Smooth muscle cell (in vitro differentiated cells): Measurements from ENCODE around the gene ZNF584. TPM values are rescaled to one million over a fixed set of nuclear protein-coding genes. Genes with fewer than 3 reads are reported as not detected.
A peak's percentile ranks its signal among the peaks of the same experiment; 100 is the strongest.

Experiments
- DNase-seq: peaks from one replicate; lab custom pipeline; 2025; ENCODE audit not compliant: unreplicated experiment; lab: John Stamatoyannopoulos, UW
- H2AFZ ChIP-seq: fragments of 200-600 bp; sonication (generic); 2 replicates; pipeline ENCODE4 v1.6.0; 2016; ENCODE audit warnings: antibody characterized with exemption, low read depth, mild to moderate bottlenecking
- H3F3A ChIP-seq: fragments of 200-600 bp; sonication (generic); 2 replicates; pipeline ENCODE4 v1.6.0; 2017; ENCODE audit warnings: antibody characterized with exemption, low read depth
- H3K27ac ChIP-seq: fragments of 200-600 bp; sonication (generic); 2 replicates; pipeline ENCODE4 v1.5.1; 2016; ENCODE audit warnings: low read depth, mild to moderate bottlenecking
- H3K27me3 ChIP-seq: fragments of 200-600 bp; sonication (generic); 2 replicates; pipeline ENCODE4 v1.6.1; 2016; ENCODE audit warnings: low read depth, mild to moderate bottlenecking
- H3K36me3 ChIP-seq: fragments of 200-600 bp; sonication (generic); 2 replicates; pipeline ENCODE4 v1.5.1; 2016; ENCODE audit warnings: low read depth
- H3K4me1 ChIP-seq: fragments of 200-600 bp; sonication (generic); 2 replicates; pipeline ENCODE4 v1.5.1; 2016; ENCODE audit warnings: low read depth
- H3K4me2 ChIP-seq: fragments of 200-600 bp; sonication (generic); 2 replicates; pipeline ENCODE4 v1.6.0; 2016; ENCODE audit warnings: mild to moderate bottlenecking
- H3K4me3 ChIP-seq: fragments of 200-600 bp; sonication (generic); 2 replicates; pipeline ENCODE4 v1.5.1; 2016; ENCODE audit warnings: mild to moderate bottlenecking
- H3K79me2 ChIP-seq: fragments of 200-600 bp; sonication (generic); 2 replicates; pipeline ENCODE4 v1.6.0; 2016; ENCODE audit warnings: low read depth, mild to moderate bottlenecking
- H3K9ac ChIP-seq: fragments of 200-600 bp; sonication (generic); 2 replicates; pipeline ENCODE4 v1.6.0; 2016; ENCODE audit warnings: low read depth
- H3K9me3 ChIP-seq: fragments of 200-600 bp; sonication (generic); replicated peaks from 2 replicates; pipeline ENCODE4 v1.5.1; 2016; ENCODE audit warnings: low read depth
- H4K20me1 ChIP-seq: fragments of 200-600 bp; sonication (generic); 2 replicates; pipeline ENCODE4 v1.6.0; 2016; ENCODE audit warnings: low read depth
- WGBS: methylation state at CpG from one replicate; pipeline ENCODE4 v1.1.7; 2016; ENCODE audit warnings: low lambda C conversion rate; 5-methylcytosine and 5-hydroxymethylcytosine counted together
- polyA plus RNA-seq: library from polyadenylated mRNA; unstranded; fragments of >200 nt; fragmentation: Nextera tagmentation; extraction: Ambion mirVana; gene quantifications from 2 replicates; pipeline ENCODE4 v1.2.1, GENCODE V29; 2016
- total RNA-seq: library from RNA; depleted of rRNA; stranded (reverse); fragments of >200 nt; gene quantifications from 2 replicates; pipeline ENCODE4 v1.2.3, GENCODE V29; 2014
- TF ChIP-seq, protein P1 (sequence below): fragments of 200-600 bp; sonication (generic); IDR thresholded peaks from 2 replicates; pipeline ENCODE4 v1.5.1; 2017; ENCODE audit warnings: borderline replicate concordance, mild to moderate bottlenecking, antibody characterized with exemption; ENCODE audit not compliant: insufficient read depth, poor library complexity, severe bottlenecking

Gene ZNF584
- total and polyA plus RNA-seq, 2 experiments from 2014 or later, result 5.0 to 12.7 TPM

DNA sequence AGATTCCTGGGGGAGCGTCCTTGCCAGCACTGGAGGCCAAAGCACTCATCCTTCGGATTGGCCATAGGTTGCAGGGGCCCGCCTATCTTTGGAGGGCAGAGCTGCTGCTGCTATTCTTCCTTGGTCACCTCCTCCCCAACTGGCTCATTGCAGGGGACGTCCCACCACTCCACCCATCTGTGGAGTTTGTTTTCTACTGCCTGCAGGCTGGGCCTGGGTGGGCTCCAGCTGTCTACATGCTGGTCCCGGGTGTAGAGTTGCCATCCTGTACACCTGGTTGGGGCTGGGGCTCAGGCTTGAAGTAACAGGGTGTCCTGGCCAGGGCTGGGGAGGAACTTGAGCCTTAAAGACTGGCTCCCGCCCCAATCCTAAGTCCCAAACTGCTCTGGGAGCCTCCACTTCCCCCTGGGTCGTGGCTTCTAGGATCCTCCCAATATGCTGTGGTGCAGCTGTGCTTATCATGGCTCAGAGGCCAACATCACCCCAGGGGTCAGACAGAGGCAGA is 10.9 kb upstream of the ZNF584 start:
- Histone ChIP-seq H3K79me2 (peaks cover 6% of the 10 kb centered on the region), H3K9ac (no peak overlapping the region), H3K27ac (no peak overlapping the region), H3F3A (peaks cover 4% of the 10 kb centered on the region), H3K4me1 (peaks cover 13% of the 10 kb centered on the region), H3K4me2 (no peak overlapping the region), H3K27me3 (no peaks in the 10 kb centered on the region), H3K9me3 (no peaks in the 10 kb centered on the region), H4K20me1 (peaks cover 25% of the 10 kb centered on the region), H3K4me3 (no peak overlapping the region), H2AFZ (no peak overlapping the region), H3K36me3 (no peaks in the 10 kb centered on the region)
- no peak for DNase-seq
- TF ChIP-seq, protein P1, sequence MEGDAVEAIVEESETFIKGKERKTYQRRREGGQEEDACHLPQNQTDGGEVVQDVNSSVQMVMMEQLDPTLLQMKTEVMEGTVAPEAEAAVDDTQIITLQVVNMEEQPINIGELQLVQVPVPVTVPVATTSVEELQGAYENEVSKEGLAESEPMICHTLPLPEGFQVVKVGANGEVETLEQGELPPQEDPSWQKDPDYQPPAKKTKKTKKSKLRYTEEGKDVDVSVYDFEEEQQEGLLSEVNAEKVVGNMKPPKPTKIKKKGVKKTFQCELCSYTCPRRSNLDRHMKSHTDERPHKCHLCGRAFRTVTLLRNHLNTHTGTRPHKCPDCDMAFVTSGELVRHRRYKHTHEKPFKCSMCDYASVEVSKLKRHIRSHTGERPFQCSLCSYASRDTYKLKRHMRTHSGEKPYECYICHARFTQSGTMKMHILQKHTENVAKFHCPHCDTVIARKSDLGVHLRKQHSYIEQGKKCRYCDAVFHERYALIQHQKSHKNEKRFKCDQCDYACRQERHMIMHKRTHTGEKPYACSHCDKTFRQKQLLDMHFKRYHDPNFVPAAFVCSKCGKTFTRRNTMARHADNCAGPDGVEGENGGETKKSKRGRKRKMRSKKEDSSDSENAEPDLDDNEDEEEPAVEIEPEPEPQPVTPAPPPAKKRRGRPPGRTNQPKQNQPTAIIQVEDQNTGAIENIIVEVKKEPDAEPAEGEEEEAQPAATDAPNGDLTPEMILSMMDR, result no peak
- WGBS, result 79% methylated on average over 7 of the region's 7 CpGs

DNA sequence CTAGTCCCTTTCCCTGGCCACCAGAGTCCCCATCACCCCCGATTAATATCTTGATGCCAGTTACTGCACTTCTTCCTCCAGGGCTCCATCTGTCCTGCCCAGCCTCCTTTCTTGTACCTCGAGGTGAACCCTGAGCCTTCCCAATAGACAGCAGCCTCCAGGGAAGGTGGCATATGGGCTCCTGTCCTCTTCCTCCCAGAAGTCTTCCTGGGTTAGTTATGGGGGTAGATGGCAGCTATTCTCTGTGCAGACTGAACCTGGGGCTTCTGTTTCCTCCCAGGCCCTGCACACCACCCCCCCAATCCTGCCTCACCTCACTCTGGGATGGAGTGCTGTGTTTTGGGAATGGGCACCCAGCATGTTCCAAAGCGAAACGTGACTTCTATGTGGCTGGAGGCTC is 10.4 kb upstream of the ZNF584 start:
- WGBS, result 97% methylated on average over 4 of the region's 4 CpGs
- Histone ChIP-seq H3K9ac (no peak overlapping the region), H3K27ac (no peak overlapping the region)

DNA sequence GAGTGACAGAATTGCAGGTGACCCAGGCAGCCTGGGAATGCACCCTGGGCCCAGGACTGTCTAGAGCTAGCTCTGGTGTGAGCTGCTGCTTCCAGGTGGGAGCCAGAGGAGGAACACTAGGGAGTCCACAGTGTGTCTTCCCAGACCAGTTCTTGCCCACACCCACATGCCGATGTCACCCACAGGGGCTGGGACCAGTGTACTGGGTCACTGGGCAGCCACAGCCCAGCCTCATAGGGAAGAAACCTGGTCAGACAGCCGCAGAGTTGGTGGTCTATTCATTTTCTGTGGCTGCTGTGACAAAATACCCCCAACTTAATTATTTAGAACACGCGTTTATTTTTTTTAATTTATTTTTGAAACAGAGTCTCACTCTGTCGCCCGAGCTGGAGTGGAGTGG is 9.9 kb upstream of the ZNF584 start:
- Histone ChIP-seq H3K27ac (no peak overlapping the region), H3K4me2 (no peak overlapping the region), H2AFZ (no peak overlapping the region), H3K9me3 (no peaks in the 10 kb centered on the region), H3K9ac (no peak overlapping the region), H3K4me3 (no peak overlapping the region), H3F3A (no peaks in the 10 kb centered on the region), H3K79me2 (peaks cover 6% of the 10 kb centered on the region), H3K4me1 (peaks cover 13% of the 10 kb centered on the region), H4K20me1 (peaks cover 15% of the 10 kb centered on the region), H3K36me3 (no peaks in the 10 kb centered on the region), H3K27me3 (no peaks in the 10 kb centered on the region)
- WGBS, result 94% methylated on average over 6 of the region's 6 CpGs
- DNase-seq, result no peak
- TF ChIP-seq, protein P1, result no peak

More for the DNA sequence above, 10.4 kb upstream of the ZNF584 start:
- Histone ChIP-seq H3K4me1 (peaks cover 13% of the 10 kb centered on the region), H3K36me3 (no peaks in the 10 kb centered on the region), H2AFZ (no peak overlapping the region), H4K20me1 (peaks cover 19% of the 10 kb centered on the region), H3F3A (no peaks in the 10 kb centered on the region), H3K27me3 (no peaks in the 10 kb centered on the region), H3K4me3 (no peak overlapping the region), H3K79me2 (peaks cover 6% of the 10 kb centered on the region), H3K9me3 (no peaks in the 10 kb centered on the region), H3K4me2 (no peak overlapping the region)
- no peak for DNase-seq
- TF ChIP-seq, protein P1, result no peak

DNA sequence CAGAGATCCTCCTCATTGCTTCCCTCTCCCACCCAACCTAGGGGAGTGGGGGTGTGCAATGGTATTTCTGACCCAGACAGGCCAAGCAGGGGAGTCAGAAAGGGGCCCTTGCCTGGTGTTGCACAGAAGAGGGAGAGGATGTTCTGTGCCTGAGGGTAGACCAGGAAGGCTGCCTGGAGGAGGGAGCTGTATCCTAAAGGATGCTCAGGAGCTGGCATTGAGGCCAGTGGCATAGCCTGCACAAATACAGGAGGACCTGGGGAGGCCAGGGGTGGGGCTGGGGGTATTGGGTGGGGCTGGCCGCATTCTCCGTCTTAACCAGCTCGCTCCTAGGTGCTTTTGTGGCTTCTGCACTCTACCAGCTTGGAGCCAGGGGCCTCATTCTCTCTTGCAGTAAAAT is 8.5 kb upstream of the ZNF584 start:
- Histone ChIP-seq H3F3A (no peaks in the 10 kb centered on the region), H2AFZ (no peak overlapping the region), H3K27me3 (no peaks in the 10 kb centered on the region), H4K20me1 (peaks cover 1% of the 10 kb centered on the region), H3K79me2 (peaks cover 6% of the 10 kb centered on the region), H3K4me1 (peaks cover 13% of the 10 kb centered on the region), H3K4me3 (no peak overlapping the region), H3K9ac (no peak overlapping the region), H3K9me3 (no peaks in the 10 kb centered on the region), H3K36me3 (no peaks in the 10 kb centered on the region), H3K4me2 (peak overlapping the region; percentile 92), H3K27ac (no peak overlapping the region)
- no peak for DNase-seq
- 100% methylated on average over 3 of the region's 3 CpGs for WGBS
- TF ChIP-seq, protein P1, result no peak
